Sigmoid colon (tissue), 7 donors: ENCODE measurements around the gene TBX18. TPM values are rescaled to one million over a fixed set of nuclear protein-coding genes. Genes with fewer than 3 reads are reported as not detected.

Source experiments
- DNase-seq: peaks from one replicate; pipeline ENCODE4 v3.0.0-alpha.2; 2019
- H3K27ac ChIP-seq, 4 donors: fragments of 200-600 bp; sonication (generic); one replicate each; pipeline ENCODE4 v1.5.1; 2016 to 2019; ENCODE audit warnings: mild to moderate bottlenecking in 1 of 4
- H3K27me3 ChIP-seq, 3 donors: fragments of 200-600 bp; sonication (generic); one replicate each; pipeline ENCODE4 v1.5.1; 2019; ENCODE audit warnings: mild to moderate bottlenecking in 1 of 3
- H3K36me3 ChIP-seq, 4 donors: fragments of 200-600 bp; sonication (generic); one replicate each; pipeline ENCODE4 v1.5.1; 2016 to 2019
- H3K4me1 ChIP-seq, 4 donors: fragments of 200-600 bp; sonication (generic); one replicate each; pipeline ENCODE4 v1.5.1; 2017 to 2019
- H3K4me3 ChIP-seq, 4 donors: fragments of 200-600 bp; sonication (generic); one replicate each; pipeline ENCODE4 v1.5.1; 2017 to 2019; ENCODE audit warnings: mild to moderate bottlenecking in 2 of 4, moderate library complexity in 1 of 4
- H3K9me3 ChIP-seq, 4 donors: fragments of 200-600 bp in 3 of 4; sonication (generic) in 3 of 4; one replicate each; pipeline versions ENCODE4 v1.5.1 to v1.6.1; 2013 to 2019
- EP300 ChIP-seq, 4 donors: sonication (generic); formaldehyde crosslinking; IDR thresholded peaks; one replicate each; pipeline ENCODE4 v1.6.1; 2017; ENCODE audit warnings: antibody characterized with exemption in 4 of 4
- POLR2A ChIP-seq, 2 donors: fragments of 450-650 bp; IDR thresholded peaks; one replicate each; pipeline ENCODE4 v1.6.1; 2016; ENCODE audit warnings: antibody characterized with exemption in 2 of 2, mild to moderate bottlenecking in 2 of 2, moderate library complexity in 2 of 2
- POLR2AphosphoS5 ChIP-seq, 4 donors: sonication (generic); formaldehyde crosslinking; IDR thresholded peaks; one replicate each; pipeline ENCODE4 v1.6.1; 2017; ENCODE audit warnings: antibody characterized with exemption in 4 of 4
- WGBS, 2 donors: extraction: QIAGEN DNeasy Blood & Tissue Kit; methylation state at CpG; one replicate each; pipeline ENCODE4 v1.1.7; 2013; 5-methylcytosine and 5-hydroxymethylcytosine counted together
- intact Hi-C: fragments of 100-400 bp; cut with DNase I; formaldehyde crosslinking; loops from one replicate; pipeline ENCODE4 v1.15.1; 2023
- polyA plus RNA-seq, 3 donors: library from polyadenylated mRNA; stranded (reverse); fragments of 200-250 nt; gene quantifications; one replicate each; pipeline ENCODE4 v1.2.3, GENCODE V29; 2013
- total RNA-seq, 4 donors: library from RNA; depleted of rRNA; stranded (reverse); fragments of >200 nt; gene quantifications; one replicate each; pipeline ENCODE4 v1.1.0, GENCODE V29; 2016
- TF ChIP-seq, protein P1 (sequence below), 4 experiments: fragments of 450-650 bp in 3 of 4; fragments of 200-600 bp in 1 of 4; IDR thresholded peaks; one replicate each; pipeline ENCODE4 v1.5.1; 2016 to 2019; ENCODE audit warnings: antibody characterized with exemption in 4 of 4, mild to moderate bottlenecking in 3 of 4, moderate library complexity in 2 of 4
- donor health status: healthy with polysubstance abuse.
- donor health status: Bipolar disorder and iron deficiency.
- donor health status: healthy.

The TBX18 gene
- total and polyA plus RNA-seq, 7 donors: under 0.01 to 4.6 (median 0.49) TPM

DNA sequence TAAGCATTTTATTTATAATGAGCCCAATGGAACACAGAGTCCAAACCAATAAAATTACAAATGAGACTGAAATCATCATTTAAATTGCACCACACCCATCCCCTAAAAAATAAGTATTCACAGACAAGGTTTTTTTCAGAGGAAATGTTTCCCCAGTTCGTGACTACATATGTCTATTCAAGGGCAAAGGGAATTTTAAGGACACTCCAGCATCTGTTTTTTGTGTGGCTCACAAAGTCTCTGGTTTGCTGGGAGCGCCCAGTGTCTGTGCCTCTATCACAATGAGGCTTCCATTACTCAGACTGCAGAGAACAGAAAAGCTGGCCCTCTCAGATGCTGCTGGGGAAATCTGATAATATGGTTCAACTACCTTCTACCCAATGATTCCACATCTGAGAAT, 16.0 kb downstream of the TBX18 start:
- DNase-seq: no peak
- Histone ChIP-seq H3K27ac (no peak overlapping the region), H3K9me3 (no peaks in the 10 kb centered on the region), H3K27me3 (peaks cover 0 to 10% (median 0%) of the 10 kb centered on the region in 3 donors), H3K4me3 (no peak overlapping the region), H3K36me3 (no peaks in the 10 kb centered on the region), H3K4me1 (no peaks in the 10 kb centered on the region)
- TF ChIP-seq, protein P1, sequence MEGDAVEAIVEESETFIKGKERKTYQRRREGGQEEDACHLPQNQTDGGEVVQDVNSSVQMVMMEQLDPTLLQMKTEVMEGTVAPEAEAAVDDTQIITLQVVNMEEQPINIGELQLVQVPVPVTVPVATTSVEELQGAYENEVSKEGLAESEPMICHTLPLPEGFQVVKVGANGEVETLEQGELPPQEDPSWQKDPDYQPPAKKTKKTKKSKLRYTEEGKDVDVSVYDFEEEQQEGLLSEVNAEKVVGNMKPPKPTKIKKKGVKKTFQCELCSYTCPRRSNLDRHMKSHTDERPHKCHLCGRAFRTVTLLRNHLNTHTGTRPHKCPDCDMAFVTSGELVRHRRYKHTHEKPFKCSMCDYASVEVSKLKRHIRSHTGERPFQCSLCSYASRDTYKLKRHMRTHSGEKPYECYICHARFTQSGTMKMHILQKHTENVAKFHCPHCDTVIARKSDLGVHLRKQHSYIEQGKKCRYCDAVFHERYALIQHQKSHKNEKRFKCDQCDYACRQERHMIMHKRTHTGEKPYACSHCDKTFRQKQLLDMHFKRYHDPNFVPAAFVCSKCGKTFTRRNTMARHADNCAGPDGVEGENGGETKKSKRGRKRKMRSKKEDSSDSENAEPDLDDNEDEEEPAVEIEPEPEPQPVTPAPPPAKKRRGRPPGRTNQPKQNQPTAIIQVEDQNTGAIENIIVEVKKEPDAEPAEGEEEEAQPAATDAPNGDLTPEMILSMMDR (IDR thresholded peaks at IDR 0.05): no peak
- TF ChIP-seq POLR2A (IDR thresholded peaks at IDR 0.05) (no peak), EP300 (IDR thresholded peaks at IDR 0.05) (no peak)
- intact Hi-C loops: no loop called here
- WGBS, 2 donors: 43 to 65% methylated on average over 2 of the region's 2 CpGs

GRCh38 chr6:84743616-84744015, 20.8 kb downstream of the TBX18 start:
- 73 to 74% methylated on average over 4 of the region's 4 CpGs for WGBS, 2 donors
- Histone ChIP-seq H3K27me3 (no peaks in the 10 kb centered on the region), H3K9me3 (no peaks in the 10 kb centered on the region), H3K36me3 (no peaks in the 10 kb centered on the region), H3K27ac (no peak overlapping the region), H3K4me3 (no peak overlapping the region), H3K4me1 (no peaks in the 10 kb centered on the region)
- intact Hi-C loops: no loop called here
- TF ChIP-seq POLR2AphosphoS5 (IDR thresholded peaks at IDR 0.05) (no peak), POLR2A (IDR thresholded peaks at IDR 0.05) (no peak), EP300 (IDR thresholded peaks at IDR 0.05) (no peak)
- TF ChIP-seq, protein P1 (IDR thresholded peaks at IDR 0.05): no peak
- DNase-seq: no peak

DNA sequence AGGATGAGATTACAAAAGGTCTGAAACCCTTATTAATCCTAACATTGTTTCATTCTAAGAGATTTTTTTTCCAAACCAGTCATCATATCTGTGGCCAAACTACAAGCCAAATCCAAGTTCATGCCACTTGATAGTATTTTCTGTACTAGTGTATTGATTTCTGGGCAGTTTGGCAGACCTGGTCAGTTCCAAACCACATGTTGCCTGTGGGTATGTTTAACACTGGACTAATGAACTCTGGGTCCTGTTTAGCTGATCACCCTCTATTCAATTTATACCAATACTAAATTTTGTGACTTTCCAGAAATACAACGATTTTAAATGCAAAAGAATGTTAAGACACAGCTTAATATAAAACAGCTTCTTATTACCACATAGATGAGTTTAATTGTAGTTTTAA, 24.0 kb downstream of the TBX18 start:
- no peak for TF ChIP-seq POLR2AphosphoS5 (IDR thresholded peaks at IDR 0.05)
- TF ChIP-seq POLR2A (IDR thresholded peaks at IDR 0.05): no peak
- TF ChIP-seq EP300 (IDR thresholded peaks at IDR 0.05): no peak
- TF ChIP-seq, protein P1 (IDR thresholded peaks at IDR 0.05): no peak
- no peak for DNase-seq
- Histone ChIP-seq H3K4me3 (no peak overlapping the region), H3K9me3 (no peaks in the 10 kb centered on the region), H3K27me3 (no peaks in the 10 kb centered on the region), H3K4me1 (no peaks in the 10 kb centered on the region), H3K36me3 (no peaks in the 10 kb centered on the region), H3K27ac (no peak overlapping the region)
- WGBS, 2 donors: 46 to 64% methylated on average over 1 of the region's 1 CpG
- intact Hi-C loops: no loop called here

DNA sequence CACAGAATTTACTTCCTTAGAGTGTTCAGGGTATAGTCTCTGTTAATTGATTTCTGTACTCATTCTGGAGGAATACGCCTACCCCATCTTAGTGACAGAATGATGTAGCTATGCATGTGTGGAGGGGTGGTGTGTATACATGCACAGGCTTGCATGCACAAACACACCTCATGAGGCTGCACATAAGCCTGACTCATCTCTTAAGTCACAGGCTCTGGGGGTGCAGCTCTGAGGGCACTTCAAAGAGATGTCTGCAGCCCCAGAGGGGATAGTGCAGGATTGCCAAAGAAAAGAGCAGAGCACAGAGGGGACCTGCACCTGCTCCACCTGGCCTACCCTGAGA, 24.6 kb downstream of the TBX18 start:
- Histone ChIP-seq H3K4me3 (no peak overlapping the region), H3K36me3 (no peaks in the 10 kb centered on the region), H3K27me3 (no peaks in the 10 kb centered on the region), H3K9me3 (no peaks in the 10 kb centered on the region), H3K27ac (no peak overlapping the region), H3K4me1 (no peaks in the 10 kb centered on the region)
- intact Hi-C loops: no loop called here
- no peak for TF ChIP-seq EP300 (IDR thresholded peaks at IDR 0.05)
- DNase-seq: no peak
- 87 to 88% methylated on average over 1 of the region's 1 CpG for WGBS, 2 donors

GRCh38 chr6:84738996-84739865, 25.2 kb downstream of the TBX18 start:
- 91 to 92% methylated on average over 2 of the region's 2 CpGs for WGBS, 2 donors
- H3K27ac ChIP-seq: no peak overlapping the region
- no peaks in the 10 kb centered on the region for H3K4me1 ChIP-seq

More at GRCh38 chr6:84738996-84739865, 25.2 kb downstream of the TBX18 start:
- Histone ChIP-seq H3K27me3 (no peaks in the 10 kb centered on the region), H3K4me3 (no peak overlapping the region), H3K36me3 (no peaks in the 10 kb centered on the region), H3K9me3 (no peaks in the 10 kb centered on the region)
- TF ChIP-seq POLR2A (IDR thresholded peaks at IDR 0.05): no peak
- TF ChIP-seq EP300 (IDR thresholded peaks at IDR 0.05): no peak
- TF ChIP-seq, protein P1 (IDR thresholded peaks at IDR 0.05): no peak
- no peak for TF ChIP-seq POLR2AphosphoS5 (IDR thresholded peaks at IDR 0.05)
- intact Hi-C loops: no loop called here
- no peak for DNase-seq
